ENCODE measurements around the gene TP53TG5. TPM values are rescaled to one million over a fixed set of nuclear protein-coding genes. Genes with fewer than 3 reads are reported as not detected.

Gene TP53TG5
- total RNA-seq, 1 donor from 2014 or later = 0.12 TPM

- peak; percentile 79 for DNase-seq
These were observed 9.7 kb downstream of the TP53TG5 start for GRCh38 chr20:45368221-45368980.

GRCh38 chr20:45367126-45367525 is 11.0 kb downstream of the TP53TG5 start:
- Mint-ChIP-seq H3K4me3 (no peak overlapping the region), H3K27ac (no peak overlapping the region), H3K4me1 (peaks cover 36% of the 10 kb centered on the region), H3K9me3 (no peaks in the 10 kb centered on the region), H3K27me3 (no peaks in the 10 kb centered on the region), H3K36me3 (ENCODE audit: low read depth) (peaks cover 40% of the 10 kb centered on the region)
- intact Hi-C loops (cut with micrococcal nuclease) = no loop called here
- peak; percentile 54 for DNase-seq

More at GRCh38 chr20:45368221-45368980, 9.7 kb downstream of the TP53TG5 start:
- intact Hi-C loops (cut with micrococcal nuclease) = no loop called here
- Mint-ChIP-seq H3K27me3 (no peaks in the 10 kb centered on the region), H3K4me3 (peak overlapping the region; percentile 73), H3K27ac (peak overlapping the region; percentile 38), H3K9me3 (no peaks in the 10 kb centered on the region), H3K4me1 (peaks cover 38% of the 10 kb centered on the region), H3K36me3 (ENCODE audit: low read depth) (peaks cover 35% of the 10 kb centered on the region)

GRCh38 chr20:45366631-45367030 is 11.5 kb downstream of the TP53TG5 start:
- intact Hi-C loops (cut with micrococcal nuclease) = no loop called here
- H3K9me3 Mint-ChIP-seq = no peaks in the 10 kb centered on the region
- H3K27me3 Mint-ChIP-seq = no peaks in the 10 kb centered on the region
- peaks cover 40% of the 10 kb centered on the region for H3K36me3 Mint-ChIP-seq (ENCODE audit: low read depth)
- peaks cover 36% of the 10 kb centered on the region for H3K4me1 Mint-ChIP-seq
- H3K27ac Mint-ChIP-seq = no peak overlapping the region
- DNase-seq = peak; percentile 51
- H3K4me3 Mint-ChIP-seq = no peak overlapping the region

- Mint-ChIP-seq H3K27ac (no peak overlapping the region), H3K27me3 (no peaks in the 10 kb centered on the region), H3K36me3 (ENCODE audit: low read depth) (peaks cover 40% of the 10 kb centered on the region), H3K4me3 (no peak overlapping the region), H3K9me3 (no peaks in the 10 kb centered on the region), H3K4me1 (peaks cover 36% of the 10 kb centered on the region)
- intact Hi-C loops (cut with micrococcal nuclease) = no loop called here
- DNase-seq = no peak
These were observed 11.9 kb downstream of the TP53TG5 start for GRCh38 chr20:45366192-45366591.

- Mint-ChIP-seq H3K27me3 (no peaks in the 10 kb centered on the region), H3K27ac (no peak overlapping the region), H3K36me3 (ENCODE audit: low read depth) (peaks cover 38% of the 10 kb centered on the region), H3K4me1 (peaks cover 35% of the 10 kb centered on the region), H3K9me3 (no peaks in the 10 kb centered on the region), H3K4me3 (peak overlapping the region; percentile 17)
- intact Hi-C loops (cut with micrococcal nuclease) = no loop called here
- DNase-seq = no peak
These were observed 12.6 kb downstream of the TP53TG5 start for GRCh38 chr20:45365444-45365970.

- peak overlapping the region; percentile 100 for H3K4me3 Mint-ChIP-seq
- H3K4me1 Mint-ChIP-seq = peaks cover 41% of the 10 kb centered on the region
- no peaks in the 10 kb centered on the region for H3K9me3 Mint-ChIP-seq
- H3K27ac Mint-ChIP-seq = peak overlapping the region; percentile 100
- H3K36me3 Mint-ChIP-seq (ENCODE audit: low read depth) = peaks cover 34% of the 10 kb centered on the region
- DNase-seq = peak; percentile 56
- intact Hi-C loops (cut with micrococcal nuclease) = loop anchor here (1.0 to 5.0 kb wide), 5 partner anchors 9 to 408 kb away; partner anchors contain the start of genes PIGT and SDC4
- no peaks in the 10 kb centered on the region for H3K27me3 Mint-ChIP-seq
These were observed 14.3 kb downstream of the TP53TG5 start for GRCh38 chr20:45363611-45364492.

- intact Hi-C loops (cut with micrococcal nuclease) = loop anchor here (1.0 to 5.0 kb wide), 5 partner anchors 10 to 409 kb away; partner anchors contain the start of genes PIGT and SDC4
- no peaks in the 10 kb centered on the region for H3K9me3 Mint-ChIP-seq
- peak; percentile 100 for DNase-seq
- H3K4me1 Mint-ChIP-seq = peaks cover 41% of the 10 kb centered on the region
- H3K36me3 Mint-ChIP-seq (ENCODE audit: low read depth) = peaks cover 29% of the 10 kb centered on the region
- peak within 1 kb of the TSS; percentile 100 for H3K4me3 Mint-ChIP-seq
- H3K27me3 Mint-ChIP-seq = no peaks in the 10 kb centered on the region
- peak within 1 kb of the TSS; percentile 100 for H3K27ac Mint-ChIP-seq
These were observed 15.1 kb downstream of the TP53TG5 start, which contains the start of gene SYS1 for GRCh38 chr20:45362804-45363610. SYS1 (plus strand) TSS chr20:45363156; CDS start chr20:45363532, 376 bp downstream.

- peaks cover 18% of the 10 kb centered on the region for H3K36me3 Mint-ChIP-seq (ENCODE audit: low read depth)
These were observed 16.3 kb downstream of the TP53TG5 start for GRCh38 chr20:45361793-45362192.

GRCh38 chr20:45359406-45360148 is 18.5 kb downstream of the TP53TG5 start:
- peaks cover 6% of the 10 kb centered on the region for H3K36me3 Mint-ChIP-seq (ENCODE audit: low read depth)
- no peak overlapping the region for H3K27ac Mint-ChIP-seq
- peaks cover 55% of the 10 kb centered on the region for H3K4me1 Mint-ChIP-seq
- intact Hi-C loops (cut with micrococcal nuclease) = loop anchor here (5.0 kb wide), 2 partner anchors 413 to 433 kb away; partner anchors contain the start of genes DNTTIP1 and WFDC3
- no peak for DNase-seq
- H3K4me3 Mint-ChIP-seq = no peak overlapping the region
- H3K9me3 Mint-ChIP-seq = no peaks in the 10 kb centered on the region
- H3K27me3 Mint-ChIP-seq = no peaks in the 10 kb centered on the region

More at GRCh38 chr20:45361793-45362192, 16.3 kb downstream of the TP53TG5 start:
- no peaks in the 10 kb centered on the region for H3K9me3 Mint-ChIP-seq
- H3K27me3 Mint-ChIP-seq = no peaks in the 10 kb centered on the region
- H3K4me1 Mint-ChIP-seq = peaks cover 45% of the 10 kb centered on the region
- intact Hi-C loops (cut with micrococcal nuclease) = loop anchor here (5.0 kb wide), 1 partner anchor 411 kb away; no protein-coding TSS in a partner anchor
- no peak overlapping the region for H3K27ac Mint-ChIP-seq
- no peak overlapping the region for H3K4me3 Mint-ChIP-seq
- no peak for DNase-seq

- no peaks in the 10 kb centered on the region for H3K9me3 Mint-ChIP-seq
- DNase-seq = no peak
- H3K36me3 Mint-ChIP-seq (ENCODE audit: low read depth) = peaks cover 6% of the 10 kb centered on the region
- intact Hi-C loops (cut with micrococcal nuclease) = loop anchor here (5.0 kb wide), 1 partner anchor 433 kb away; the partner anchor contains the start of genes DNTTIP1 and WFDC3
- H3K4me1 Mint-ChIP-seq = peaks cover 59% of the 10 kb centered on the region
- no peaks in the 10 kb centered on the region for H3K27me3 Mint-ChIP-seq
- H3K27ac Mint-ChIP-seq = no peak overlapping the region
- H3K4me3 Mint-ChIP-seq = no peak overlapping the region
These were observed 19.1 kb downstream of the TP53TG5 start for GRCh38 chr20:45359069-45359405.

GRCh38 chr20:45358282-45359068 is 19.6 kb downstream of the TP53TG5 start:
- intact Hi-C loops (cut with micrococcal nuclease) = loop anchor here (5.0 kb wide), 1 partner anchor 434 kb away; the partner anchor contains the start of genes DNTTIP1 and WFDC3
- no peak for DNase-seq
- Mint-ChIP-seq H3K4me1 (peaks cover 60% of the 10 kb centered on the region), H3K36me3 (ENCODE audit: low read depth) (peaks cover 6% of the 10 kb centered on the region), H3K9me3 (no peaks in the 10 kb centered on the region), H3K27ac (peak overlapping the region; percentile 58), H3K4me3 (no peak overlapping the region), H3K27me3 (no peaks in the 10 kb centered on the region)
